Embryonic facial prominence (tissue), 1 donor: ENCODE measurements around the gene PBX1.

ENCODE experiments used
- DNase-seq: peaks from one replicate; pipeline ENCODE4 v3.0.0-alpha.2; 2016; ENCODE audit errors: extremely low spot score

PBX1 gene

GRCh38 chr1:164667600-164667999, 108.6 kb downstream of the PBX1 start:
- no peak for DNase-seq

- no peak for DNase-seq
Observed at GRCh38 chr1:164668491-164669400, 109.8 kb downstream of the PBX1 start.

- DNase-seq, result no peak
Observed at GRCh38 chr1:164670026-164670425, 111.0 kb downstream of the PBX1 start.

GRCh38 chr1:164670786-164671185, 111.8 kb downstream of the PBX1 start:
- DNase-seq, result no peak

GRCh38 chr1:164671323-164671965, 112.5 kb downstream of the PBX1 start:
- DNase-seq, result no peak

- DNase-seq, result no peak
Observed at GRCh38 chr1:164671966-164672571, 113.1 kb downstream of the PBX1 start.

- no peak for DNase-seq
Observed at GRCh38 chr1:164672588-164672987, 113.6 kb downstream of the PBX1 start.

- no peak for DNase-seq
Observed at GRCh38 chr1:164673584-164674214, 114.7 kb downstream of the PBX1 start.

- no peak for DNase-seq
Observed at GRCh38 chr1:164675342-164675904, 116.4 kb downstream of the PBX1 start.

- no peak for DNase-seq
Observed at GRCh38 chr1:164678136-164678700, 119.2 kb downstream of the PBX1 start.

- no peak for DNase-seq
Observed at GRCh38 chr1:164682570-164682969, 123.6 kb downstream of the PBX1 start.

- no peak for DNase-seq
Observed at GRCh38 chr1:164683235-164683634, 124.3 kb downstream of the PBX1 start.

GRCh38 chr1:164685266-164686035, 126.5 kb downstream of the PBX1 start:
- no peak for DNase-seq

- no peak for DNase-seq
Observed at GRCh38 chr1:164687777-164688176, 128.8 kb downstream of the PBX1 start.

- DNase-seq, result no peak
Observed at GRCh38 chr1:164688791-164689190, 129.8 kb downstream of the PBX1 start.

- DNase-seq, result no peak
Observed at GRCh38 chr1:164689672-164690511, 130.9 kb downstream of the PBX1 start.

- no peak for DNase-seq
Observed at GRCh38 chr1:164692420-164692819, 133.4 kb downstream of the PBX1 start.

- no peak for DNase-seq
Observed at GRCh38 chr1:164693564-164694359, 134.8 kb downstream of the PBX1 start.

GRCh38 chr1:164694505-164694904, 135.5 kb downstream of the PBX1 start:
- no peak for DNase-seq
